ENCODE data around the gene PNPLA3.

The PNPLA3 gene

DNA sequence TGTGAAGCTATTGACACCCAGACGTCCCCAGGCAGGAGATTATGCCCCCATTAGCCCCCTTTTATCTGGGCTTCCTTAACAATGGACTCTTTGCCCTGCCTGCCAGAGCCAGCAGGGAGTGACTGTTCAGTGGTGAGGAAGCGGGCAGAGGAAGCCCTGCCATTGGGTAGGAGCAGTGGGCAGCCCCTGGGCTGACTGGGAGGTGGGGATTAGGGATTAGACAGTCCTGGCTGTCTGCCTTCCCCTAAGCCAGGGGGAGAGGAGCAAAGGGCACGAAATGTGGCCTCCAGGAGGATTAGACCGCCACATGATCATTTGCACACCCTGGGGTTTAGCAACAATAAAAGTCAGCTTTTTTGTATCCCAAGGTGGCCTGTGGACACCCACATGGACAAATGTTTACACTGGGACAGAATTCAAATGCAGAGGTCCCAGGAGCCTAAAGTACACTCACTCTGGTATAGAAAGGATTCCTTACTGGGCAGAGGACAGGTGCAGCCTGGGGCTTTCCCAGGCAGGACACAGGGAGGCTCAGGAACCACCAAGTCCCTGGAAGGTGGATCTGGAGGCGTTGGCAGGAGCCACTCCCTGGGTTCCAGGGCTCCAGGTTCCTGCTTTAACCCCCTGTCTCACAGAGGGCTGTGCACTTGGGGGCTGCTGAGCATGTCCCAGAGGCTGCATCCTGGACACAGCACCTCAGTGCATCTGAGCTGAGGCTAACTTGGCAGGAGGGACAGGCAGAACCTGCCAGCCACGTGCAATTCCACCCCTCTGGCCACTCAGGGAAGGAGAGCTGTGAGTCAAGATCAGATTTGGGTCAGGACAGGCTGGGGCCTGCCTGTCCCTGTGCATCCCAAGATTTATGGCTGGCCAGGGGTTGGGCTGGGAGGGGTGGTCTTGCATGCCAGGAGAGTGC, 2.1 kb downstream of the PNPLA3 start:
- H3K9ac ChIP-seq (ENCODE audit: low read depth, low read length), result no peak overlapping the region
- no peak for ATAC-seq (ENCODE audit: insufficient read depth, low read depth)
- no peak overlapping the region for H2AFZ ChIP-seq (ENCODE audit: low read depth, low read length)
- no peak for TF ChIP-seq EZH2 (IDR thresholded peaks at IDR 0.05; ENCODE audit: borderline replicate concordance, low read depth, low read length, severe bottlenecking)
- TF ChIP-seq, protein P1, sequence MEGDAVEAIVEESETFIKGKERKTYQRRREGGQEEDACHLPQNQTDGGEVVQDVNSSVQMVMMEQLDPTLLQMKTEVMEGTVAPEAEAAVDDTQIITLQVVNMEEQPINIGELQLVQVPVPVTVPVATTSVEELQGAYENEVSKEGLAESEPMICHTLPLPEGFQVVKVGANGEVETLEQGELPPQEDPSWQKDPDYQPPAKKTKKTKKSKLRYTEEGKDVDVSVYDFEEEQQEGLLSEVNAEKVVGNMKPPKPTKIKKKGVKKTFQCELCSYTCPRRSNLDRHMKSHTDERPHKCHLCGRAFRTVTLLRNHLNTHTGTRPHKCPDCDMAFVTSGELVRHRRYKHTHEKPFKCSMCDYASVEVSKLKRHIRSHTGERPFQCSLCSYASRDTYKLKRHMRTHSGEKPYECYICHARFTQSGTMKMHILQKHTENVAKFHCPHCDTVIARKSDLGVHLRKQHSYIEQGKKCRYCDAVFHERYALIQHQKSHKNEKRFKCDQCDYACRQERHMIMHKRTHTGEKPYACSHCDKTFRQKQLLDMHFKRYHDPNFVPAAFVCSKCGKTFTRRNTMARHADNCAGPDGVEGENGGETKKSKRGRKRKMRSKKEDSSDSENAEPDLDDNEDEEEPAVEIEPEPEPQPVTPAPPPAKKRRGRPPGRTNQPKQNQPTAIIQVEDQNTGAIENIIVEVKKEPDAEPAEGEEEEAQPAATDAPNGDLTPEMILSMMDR (IDR thresholded peaks at IDR 0.05; ENCODE audit: borderline replicate concordance, extremely low read depth, low read length, poor library complexity, severe bottlenecking), result no peak
- H3K36me3 ChIP-seq (ENCODE audit: insufficient read depth, low read length), result no peaks in the 10 kb centered on the region
- H3K79me2 ChIP-seq (ENCODE audit: insufficient read depth, low read length), result no peaks in the 10 kb centered on the region
- H3K27ac ChIP-seq (ENCODE audit: low read length), result no peak overlapping the region
- H3K9me3 ChIP-seq (ENCODE audit: insufficient read depth, low read length, severe bottlenecking), result no peaks in the 10 kb centered on the region
- H3K27me3 ChIP-seq (ENCODE audit: insufficient read depth, low read length, poor library complexity), result peaks cover 5% of the 10 kb centered on the region
- H4K20me1 ChIP-seq (ENCODE audit: insufficient read depth, low read length), result no peaks in the 10 kb centered on the region
- H3K4me3 ChIP-seq (ENCODE audit: low read depth in 1 of 2, low read length in 2 of 2), result no peak overlapping the region
- no peak overlapping the region for H3K4me2 ChIP-seq (ENCODE audit: insufficient read depth, low read length)
- H3K4me1 ChIP-seq (ENCODE audit: insufficient read depth, low read length), result no peaks in the 10 kb centered on the region
- DNase-seq, result no peak

DNA sequence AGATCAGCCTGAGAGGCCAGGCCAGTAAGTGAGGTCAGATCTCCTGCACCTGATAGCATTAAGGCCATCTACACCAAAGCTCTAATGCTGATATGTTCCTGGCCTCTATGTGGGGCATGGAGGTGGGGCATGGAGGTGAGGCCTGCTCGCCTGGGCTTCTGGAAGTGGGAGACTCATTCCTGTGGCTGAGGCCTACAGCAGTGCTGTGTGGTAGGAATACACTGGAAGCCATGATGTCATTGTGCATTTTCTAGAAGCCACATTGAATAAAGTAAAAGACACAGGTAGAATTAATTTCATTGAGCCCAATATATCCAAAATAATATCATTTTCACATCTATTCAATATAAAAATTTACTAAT, 2.7 kb downstream of the PNPLA3 start:
- peaks cover 5% of the 10 kb centered on the region for H3K27me3 ChIP-seq (ENCODE audit: insufficient read depth, low read length, poor library complexity)
- no peaks in the 10 kb centered on the region for H3K4me1 ChIP-seq (ENCODE audit: insufficient read depth, low read length)
- ATAC-seq (ENCODE audit: insufficient read depth, low read depth) (no peak), DNase-seq (no peak)
- H3K4me2 ChIP-seq (ENCODE audit: insufficient read depth, low read length), result no peak overlapping the region
- no peak for TF ChIP-seq EZH2 (IDR thresholded peaks at IDR 0.05; ENCODE audit: borderline replicate concordance, low read depth, low read length, severe bottlenecking)
- TF ChIP-seq, protein P1 (IDR thresholded peaks at IDR 0.05; ENCODE audit: borderline replicate concordance, extremely low read depth, low read length, poor library complexity, severe bottlenecking), result no peak
- H3K27ac ChIP-seq (ENCODE audit: low read length), result no peak overlapping the region
- no peaks in the 10 kb centered on the region for H3K79me2 ChIP-seq (ENCODE audit: insufficient read depth, low read length)
- no peak overlapping the region for H3K9ac ChIP-seq (ENCODE audit: low read depth, low read length)
- no peaks in the 10 kb centered on the region for H3K36me3 ChIP-seq (ENCODE audit: insufficient read depth, low read length)
- no peaks in the 10 kb centered on the region for H3K9me3 ChIP-seq (ENCODE audit: insufficient read depth, low read length, severe bottlenecking)
- no peak overlapping the region for H2AFZ ChIP-seq (ENCODE audit: low read depth, low read length)
- H4K20me1 ChIP-seq (ENCODE audit: insufficient read depth, low read length), result no peaks in the 10 kb centered on the region
- no peak overlapping the region for H3K4me3 ChIP-seq (ENCODE audit: low read depth in 1 of 2, low read length in 2 of 2)

DNA sequence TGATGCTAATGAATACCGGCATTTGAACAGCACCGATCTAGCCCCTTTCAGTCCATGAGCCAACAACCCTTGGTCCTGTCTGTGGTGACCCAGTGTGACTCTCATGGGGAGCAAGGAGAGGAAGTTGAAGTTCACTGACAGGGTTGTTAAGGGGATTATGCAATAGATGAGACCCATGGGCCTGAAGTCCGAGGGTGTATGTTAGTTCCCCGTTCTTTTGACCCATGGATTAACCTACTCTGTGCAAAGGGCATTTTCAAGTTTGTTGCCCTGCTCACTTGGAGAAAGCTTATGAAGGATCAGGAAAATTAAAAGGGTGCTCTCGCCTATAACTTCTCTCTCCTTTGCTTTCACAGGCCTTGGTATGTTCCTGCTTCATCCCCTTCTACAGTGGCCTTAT, 4.9 kb downstream of the PNPLA3 start:
- no peak overlapping the region for H3K4me2 ChIP-seq (ENCODE audit: insufficient read depth, low read length)
- H3K27me3 ChIP-seq (ENCODE audit: insufficient read depth, low read length, poor library complexity), result peaks cover 5% of the 10 kb centered on the region
- no peak overlapping the region for H3K4me3 ChIP-seq (ENCODE audit: low read depth in 1 of 2, low read length in 2 of 2)
- H3K9me3 ChIP-seq (ENCODE audit: insufficient read depth, low read length, severe bottlenecking), result no peaks in the 10 kb centered on the region
- no peak overlapping the region for H2AFZ ChIP-seq (ENCODE audit: low read depth, low read length)
- H3K79me2 ChIP-seq (ENCODE audit: insufficient read depth, low read length), result no peaks in the 10 kb centered on the region
- H3K4me1 ChIP-seq (ENCODE audit: insufficient read depth, low read length), result no peaks in the 10 kb centered on the region
- DNase-seq (no peak), ATAC-seq (ENCODE audit: insufficient read depth, low read depth) (no peak)
- TF ChIP-seq, protein P1 (IDR thresholded peaks at IDR 0.05; ENCODE audit: borderline replicate concordance, extremely low read depth, low read length, poor library complexity, severe bottlenecking), result no peak
- no peak for TF ChIP-seq EZH2 (IDR thresholded peaks at IDR 0.05; ENCODE audit: borderline replicate concordance, low read depth, low read length, severe bottlenecking)
- H3K27ac ChIP-seq (ENCODE audit: low read length), result no peak overlapping the region
- H4K20me1 ChIP-seq (ENCODE audit: insufficient read depth, low read length), result no peaks in the 10 kb centered on the region
- no peak overlapping the region for H3K9ac ChIP-seq (ENCODE audit: low read depth, low read length)
- no peaks in the 10 kb centered on the region for H3K36me3 ChIP-seq (ENCODE audit: insufficient read depth, low read length)

Measured in DND-41 (cell line).